SIG-M5 (cell line): ENCODE measurements around the gene ATP13A2.

Experiments
- DNase-seq: peaks from one replicate; lab custom pipeline; 2025; lab: John Stamatoyannopoulos, UW

ATP13A2 gene

DNA sequence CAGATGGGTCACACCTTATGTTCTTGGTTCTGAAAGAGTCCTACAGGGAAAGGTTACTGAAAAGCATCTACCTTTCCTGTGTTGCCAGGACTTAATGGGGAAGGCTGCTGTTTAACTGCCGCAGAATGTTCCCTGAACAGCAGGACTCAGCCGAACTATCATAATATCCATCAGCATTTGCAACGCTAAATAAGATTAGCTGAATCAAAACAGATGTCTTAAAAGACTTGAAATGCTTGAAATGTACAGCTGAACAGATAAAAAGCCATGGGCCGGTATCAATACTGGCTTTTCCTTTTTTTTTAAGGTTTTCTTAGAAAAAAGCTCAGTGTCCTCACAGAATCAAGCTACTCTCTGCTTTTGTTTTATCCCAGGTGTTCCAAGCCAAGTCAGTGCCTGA, 19.7 kb upstream of the ATP13A2 start:
- no peak for DNase-seq

DNA sequence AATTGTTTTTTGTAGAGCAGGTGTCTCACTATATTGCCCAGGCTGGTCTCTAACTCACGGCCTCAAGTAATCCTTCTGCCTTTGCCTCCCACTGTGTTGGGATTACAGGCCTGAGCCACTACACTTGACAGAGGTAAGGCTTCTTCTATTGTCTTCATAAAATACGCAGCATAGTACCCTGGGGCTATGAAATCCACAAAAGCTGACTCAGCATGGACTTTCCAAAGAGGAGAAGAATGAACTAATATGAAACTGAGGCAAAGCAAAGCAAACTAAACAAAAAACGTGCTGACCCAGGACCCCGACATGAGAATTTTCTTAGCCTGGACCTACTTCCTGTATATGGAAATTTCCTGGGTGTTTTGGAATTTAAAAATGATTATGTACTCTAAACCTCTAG, 18.5 kb upstream of the ATP13A2 start:
- DNase-seq, result no peak

DNA sequence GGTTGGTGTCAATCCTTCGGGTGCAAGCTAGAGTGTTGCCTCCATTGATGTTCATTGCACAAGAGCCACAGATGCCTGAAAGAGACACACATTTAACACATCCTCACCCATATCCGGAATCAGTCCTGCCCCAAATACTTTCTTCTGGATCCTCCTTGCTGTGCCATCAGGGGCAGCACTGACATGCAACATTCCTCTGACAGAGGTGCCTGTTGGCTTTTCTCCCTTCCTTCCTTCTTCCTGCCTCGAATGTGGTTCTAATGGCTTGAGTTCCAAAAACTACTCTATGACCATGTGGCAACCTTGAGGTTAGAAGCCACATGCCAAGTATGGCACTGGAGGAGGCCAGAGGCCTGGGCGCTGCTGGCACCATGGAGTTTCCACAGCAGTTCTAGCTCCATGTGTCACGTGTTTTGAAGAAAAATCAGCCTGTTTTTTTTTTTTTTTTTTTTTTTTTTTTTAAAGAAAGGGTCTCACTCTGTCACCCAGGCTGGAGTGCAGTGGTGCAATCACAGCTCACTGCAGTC, 17.0 kb upstream of the ATP13A2 start:
- DNase-seq, result no peak

DNA sequence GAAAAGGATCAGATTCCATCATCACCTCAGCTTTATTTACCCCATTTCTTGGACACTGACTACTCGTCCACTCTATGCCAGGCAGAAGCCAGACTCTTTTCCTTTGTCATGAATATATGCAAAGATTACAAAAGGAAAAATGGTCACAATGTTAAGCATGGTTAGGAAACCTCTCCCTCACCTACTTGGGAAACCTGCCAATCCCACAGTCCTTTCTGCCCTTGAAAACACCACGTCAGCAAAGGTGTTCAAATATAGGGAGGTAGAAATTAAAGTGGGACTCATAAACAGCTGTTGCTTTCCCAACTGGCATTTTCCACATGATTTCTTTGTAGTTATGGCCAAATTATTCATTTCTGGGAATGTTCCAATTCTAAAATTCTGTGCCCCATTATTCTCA, 16.2 kb upstream of the ATP13A2 start:
- no peak for DNase-seq

DNA sequence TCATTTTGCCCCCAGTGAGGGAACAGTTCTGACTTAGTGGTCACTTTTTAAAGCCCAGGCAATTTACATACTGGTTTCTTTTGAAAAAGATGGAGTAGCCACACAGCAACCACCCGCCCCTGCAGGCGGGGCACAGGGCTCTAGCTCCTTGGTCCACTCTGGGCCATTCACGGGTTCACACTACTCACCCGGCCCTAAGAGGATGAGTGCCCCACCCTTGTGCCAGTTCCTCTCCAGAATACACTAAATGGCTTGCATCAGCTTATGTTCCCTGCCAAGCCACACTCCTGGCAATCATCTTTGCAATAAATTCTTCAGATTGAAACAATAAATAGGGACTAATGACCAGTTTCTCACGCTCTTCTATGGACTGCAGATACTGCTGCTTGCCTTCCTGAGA, 15.7 kb upstream of the ATP13A2 start:
- DNase-seq, result no peak

DNA sequence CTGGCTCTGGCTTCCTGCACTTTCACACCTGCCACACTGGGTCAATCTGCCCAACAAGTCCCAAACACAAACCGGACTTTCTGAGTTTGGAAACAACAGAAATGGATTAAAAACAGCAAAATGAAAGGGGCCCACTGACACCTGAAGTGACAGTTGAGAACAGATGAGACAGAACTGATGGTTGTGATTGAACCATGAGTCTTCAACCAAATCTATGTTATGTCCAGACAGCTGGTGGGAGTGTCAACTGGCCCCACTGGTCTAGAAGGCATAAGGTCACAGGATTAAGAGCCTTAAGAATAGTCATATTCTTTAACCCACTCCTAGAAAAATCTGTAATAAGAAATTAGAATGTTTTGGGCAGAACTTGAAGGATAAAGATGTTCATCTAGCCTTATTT, 13.0 kb upstream of the ATP13A2 start:
- DNase-seq, result no peak

DNA sequence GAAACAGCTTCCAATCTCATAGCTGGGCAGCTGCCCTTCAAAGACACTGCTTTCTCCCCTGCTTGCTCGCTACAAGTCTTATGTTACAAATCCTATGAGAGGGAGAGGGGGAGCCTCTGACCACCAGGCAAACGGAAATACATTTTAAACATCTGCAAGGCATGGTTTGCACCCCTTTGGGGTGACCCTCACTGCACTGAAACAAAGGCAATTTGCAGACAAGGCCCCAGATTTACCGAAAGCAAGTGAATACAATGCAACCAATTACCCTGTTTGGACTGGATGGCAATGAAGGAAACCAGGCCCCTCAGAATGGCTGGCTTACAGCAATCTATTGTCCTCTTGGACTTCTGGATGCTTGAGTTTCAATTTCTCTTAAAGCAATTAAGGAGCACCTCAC, 11.8 kb upstream of the ATP13A2 start:
- no peak for DNase-seq

DNA sequence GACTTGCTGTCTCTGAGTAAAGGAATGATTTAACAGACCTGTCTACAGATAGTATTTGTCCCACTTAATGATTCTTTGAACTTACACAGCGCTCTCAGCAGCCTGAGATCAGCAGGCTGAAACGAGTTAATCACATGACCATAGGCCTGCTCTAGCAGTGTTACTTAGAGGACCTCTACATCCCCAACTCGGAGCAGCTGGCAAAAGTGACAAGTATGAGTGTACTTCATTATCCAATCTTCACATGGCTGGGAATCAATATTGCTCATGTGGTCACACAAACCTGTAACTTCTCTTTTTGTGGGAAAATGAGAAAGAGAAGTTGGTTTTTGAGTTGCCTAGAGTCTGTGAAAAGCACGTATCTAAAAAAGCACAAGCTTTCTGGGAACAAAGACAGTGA, 11.4 kb upstream of the ATP13A2 start:
- DNase-seq, result no peak

DNA sequence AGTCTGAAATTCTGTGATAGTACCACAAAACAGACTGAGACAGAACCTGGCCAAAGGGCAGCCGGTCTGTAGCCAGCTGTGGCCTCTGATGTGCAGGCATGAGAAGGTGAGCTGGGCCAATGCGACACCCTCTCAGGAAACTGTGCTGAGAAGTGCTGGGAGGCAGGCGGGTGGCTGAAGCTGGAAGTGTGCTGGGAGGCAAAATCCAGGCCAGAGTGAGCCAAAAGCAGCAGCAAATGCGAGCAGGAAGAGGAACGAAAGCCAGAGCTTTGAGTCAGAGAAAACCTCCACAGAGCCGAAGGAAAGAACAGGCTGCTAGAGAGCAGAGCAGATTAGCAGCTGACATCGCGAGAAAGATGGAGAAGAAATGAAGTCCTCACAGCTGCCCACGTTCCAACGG, 10.2 kb upstream of the ATP13A2 start:
- no peak for DNase-seq

DNA sequence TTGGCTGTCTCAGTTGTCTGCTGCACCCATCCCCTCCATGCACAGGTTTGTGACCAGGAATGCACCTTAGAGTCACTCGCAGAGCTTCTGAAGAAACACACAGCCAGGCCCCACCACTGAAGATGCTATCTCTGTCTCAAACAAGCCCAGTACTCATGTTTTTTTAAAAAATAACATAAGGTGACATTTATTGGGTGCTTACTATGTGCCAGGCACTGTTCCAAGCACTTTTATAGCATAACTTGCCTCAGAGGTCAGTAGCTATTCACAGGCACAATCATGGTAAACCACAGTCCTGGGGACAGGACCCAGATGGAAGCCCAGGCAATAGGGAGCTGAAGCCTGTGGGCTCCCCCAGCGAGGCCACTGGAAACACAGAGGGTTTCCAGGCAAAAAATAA, 8.8 kb upstream of the ATP13A2 start:
- no peak for DNase-seq

DNA sequence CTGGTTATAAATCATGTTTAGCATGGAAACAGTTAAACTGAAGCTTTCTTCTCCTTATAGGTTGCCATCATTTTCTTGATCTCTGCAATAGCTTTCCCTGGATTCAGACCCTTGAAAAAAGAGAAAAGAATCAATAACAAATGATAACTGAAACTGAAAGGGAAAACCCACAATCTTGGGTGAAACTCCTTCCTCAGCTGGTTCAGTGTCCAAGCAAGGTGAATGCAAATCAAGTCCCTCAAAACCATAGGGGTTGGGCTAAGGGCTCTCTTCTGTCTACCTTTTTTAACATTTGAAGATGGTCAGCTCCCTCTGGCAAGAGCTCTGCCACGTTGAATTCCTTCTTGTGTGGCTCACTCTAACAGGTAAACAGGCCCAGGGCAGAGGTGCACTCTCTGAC, 7.1 kb upstream of the ATP13A2 start:
- no peak for DNase-seq

DNA sequence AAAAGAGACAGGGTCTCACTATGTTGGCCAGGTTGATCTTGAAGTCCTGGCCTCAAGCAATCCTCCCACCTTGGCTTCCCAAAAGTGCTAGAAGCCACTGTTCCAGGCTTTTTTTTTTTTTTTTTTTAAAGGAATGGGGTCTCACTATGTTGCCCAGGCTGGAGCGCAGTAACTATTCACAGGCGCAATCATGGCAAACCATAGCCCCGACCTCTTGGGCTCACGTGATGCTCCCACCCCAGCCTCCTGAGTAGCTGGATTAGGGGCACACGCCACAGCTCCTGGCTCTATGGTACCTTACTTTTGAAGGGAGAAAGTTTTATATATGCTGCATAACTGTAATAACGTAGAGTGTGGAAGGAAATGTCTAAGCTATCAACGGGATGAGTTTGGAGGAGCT, 5.7 kb upstream of the ATP13A2 start:
- no peak for DNase-seq

DNA sequence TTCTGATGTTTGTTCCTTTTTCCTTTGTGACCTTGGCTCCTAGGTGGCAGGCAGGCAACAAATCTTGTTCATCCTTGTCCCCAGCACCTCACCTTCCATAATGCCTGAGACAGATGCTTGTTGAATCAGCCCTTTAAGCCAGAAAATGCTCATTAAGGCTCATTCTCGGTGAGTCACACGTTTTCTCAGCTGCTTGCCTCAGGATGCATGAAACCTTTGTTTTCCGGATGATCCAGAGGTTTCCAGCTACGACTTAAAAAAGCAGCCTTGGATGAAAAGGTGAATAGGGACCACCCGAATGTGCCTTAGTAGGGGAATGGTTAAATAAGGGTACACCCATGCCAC, 4.6 kb upstream of the ATP13A2 start:
- no peak for DNase-seq

DNA sequence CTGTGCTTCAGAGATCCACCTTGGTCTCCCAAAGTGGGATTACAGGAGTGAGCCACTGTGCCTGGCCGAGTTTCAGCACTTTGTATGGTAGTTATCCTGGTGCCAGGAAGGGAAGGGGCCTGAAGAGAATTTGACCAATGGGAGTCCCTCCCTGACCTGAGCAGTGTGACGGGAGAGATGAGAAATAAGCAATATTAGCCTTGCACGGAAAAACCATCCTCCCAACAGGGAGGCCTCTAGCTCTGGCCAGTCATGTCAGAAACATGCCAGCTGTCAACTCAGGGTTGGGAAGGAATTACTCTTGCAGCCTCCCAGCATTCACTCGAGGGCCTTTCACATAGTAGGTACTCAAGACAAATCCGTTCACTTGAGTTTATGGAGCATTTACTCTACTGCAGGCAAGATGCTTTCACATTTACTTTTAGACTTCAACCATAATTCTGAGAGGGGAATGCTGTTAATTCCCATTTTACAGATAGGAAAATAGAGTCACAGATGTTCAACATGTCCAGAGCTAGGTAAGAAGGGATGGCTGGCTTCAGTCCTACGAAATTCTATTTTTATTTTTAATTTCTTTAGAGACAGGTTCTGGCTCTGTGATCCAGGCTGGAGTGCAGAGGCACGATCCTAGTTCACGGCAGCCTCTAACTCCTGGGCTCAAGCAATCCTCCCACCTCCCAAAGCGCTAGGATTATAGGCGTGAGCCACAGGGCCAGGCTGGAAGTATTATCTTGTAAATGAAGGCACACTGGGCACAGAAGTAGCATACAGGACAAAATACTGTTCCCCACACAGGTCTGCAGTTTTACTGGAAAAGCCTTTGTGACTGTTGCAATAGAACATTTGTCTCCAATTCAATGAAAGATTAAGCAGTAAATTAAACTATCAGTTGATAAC, 3.2 kb upstream of the ATP13A2 start:
- DNase-seq, result no peak

DNA sequence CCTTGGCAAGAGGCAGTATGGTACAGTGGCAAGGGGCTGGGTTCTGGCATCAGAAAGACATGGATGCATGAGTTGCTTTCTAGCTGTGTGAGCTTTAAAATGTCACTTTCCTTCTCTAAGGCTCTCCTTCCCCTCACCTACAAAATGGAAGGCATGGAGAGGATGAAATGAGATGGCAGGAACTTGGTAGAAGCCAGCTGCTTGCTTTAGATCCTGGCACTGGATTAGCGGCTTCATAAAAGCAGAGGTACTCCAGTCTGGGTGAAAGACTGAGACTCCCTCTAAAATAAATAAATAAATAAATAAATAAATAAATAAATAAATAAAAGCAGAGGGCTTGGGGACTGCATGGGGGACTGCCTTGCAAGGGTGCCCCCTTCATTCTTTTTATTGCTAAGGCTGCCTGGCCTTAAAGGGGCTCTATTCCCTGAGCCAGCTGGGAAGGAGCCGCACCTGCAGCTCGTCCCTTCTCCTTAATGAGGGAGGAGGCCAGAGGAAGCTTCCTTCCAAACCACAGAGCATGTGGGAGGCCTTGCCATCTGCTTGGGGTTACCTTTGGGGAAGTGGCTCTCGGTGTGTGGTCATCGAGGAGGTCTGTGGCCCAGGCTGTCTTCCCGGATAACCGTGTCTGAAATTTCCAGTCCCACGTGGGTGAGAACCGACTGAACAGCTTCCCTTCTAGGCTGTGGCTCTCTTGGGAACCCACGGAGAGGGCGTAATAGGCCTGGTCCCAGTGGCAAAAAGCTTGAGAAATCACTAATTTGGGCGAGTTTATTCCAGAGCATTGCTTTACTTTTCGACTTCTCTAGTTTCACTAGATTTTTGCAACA, 2.0 kb upstream of the ATP13A2 start:
- DNase-seq, result peak; percentile 18

DNA sequence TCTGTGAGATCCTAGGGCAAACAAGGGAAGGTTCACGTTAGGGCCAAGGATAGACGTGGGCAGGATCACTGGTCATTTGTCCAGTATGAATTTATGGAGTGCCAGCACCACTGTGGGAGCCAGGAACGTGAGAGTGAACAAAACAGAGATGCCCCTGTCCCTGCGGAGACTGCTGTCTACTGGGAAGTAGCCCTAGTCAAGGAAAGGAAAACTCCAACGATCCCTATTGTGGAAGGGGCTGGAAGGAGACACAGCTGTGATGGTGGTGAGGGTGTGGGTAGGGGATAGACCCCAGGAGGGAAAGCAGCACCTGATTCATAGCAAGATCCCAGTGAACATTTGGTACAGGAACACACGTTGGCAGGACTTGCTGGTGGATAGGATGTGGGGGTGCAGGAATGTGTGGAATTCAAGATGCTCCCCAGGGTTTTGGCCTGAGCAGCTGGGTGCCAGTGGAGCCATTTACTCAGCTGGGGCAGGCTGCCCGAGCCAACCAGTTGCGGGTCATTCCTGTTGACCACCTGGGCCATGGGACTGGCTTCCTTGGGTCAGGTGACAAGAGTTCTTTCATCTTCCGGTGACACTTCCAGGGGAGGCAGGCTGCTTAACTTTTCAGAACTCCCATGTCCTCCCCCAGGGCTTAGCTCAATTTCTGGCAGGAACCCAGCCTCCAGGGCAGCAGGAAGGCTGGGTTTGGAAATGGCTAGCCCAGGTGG, 1.2 kb upstream of the ATP13A2 start:
- DNase-seq, result no peak

DNA sequence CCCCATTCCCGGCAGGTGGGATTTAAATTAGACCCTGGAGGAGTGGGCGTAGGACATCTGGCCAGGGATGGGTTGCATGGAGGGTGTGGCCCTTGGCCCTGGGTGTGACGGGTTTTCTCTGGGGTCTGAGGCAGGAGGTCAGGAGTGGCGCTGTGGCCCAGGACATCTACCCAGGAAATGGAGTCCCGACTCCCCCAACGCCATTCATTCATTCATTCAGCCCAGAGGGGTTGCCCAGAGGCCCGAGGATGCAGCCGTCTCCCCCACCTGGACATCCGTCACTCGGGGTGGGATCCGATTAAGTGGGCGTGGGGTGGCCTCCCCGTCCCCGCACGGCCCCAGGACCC, 663 bp downstream of the ATP13A2 start:
- no peak for DNase-seq

DNA sequence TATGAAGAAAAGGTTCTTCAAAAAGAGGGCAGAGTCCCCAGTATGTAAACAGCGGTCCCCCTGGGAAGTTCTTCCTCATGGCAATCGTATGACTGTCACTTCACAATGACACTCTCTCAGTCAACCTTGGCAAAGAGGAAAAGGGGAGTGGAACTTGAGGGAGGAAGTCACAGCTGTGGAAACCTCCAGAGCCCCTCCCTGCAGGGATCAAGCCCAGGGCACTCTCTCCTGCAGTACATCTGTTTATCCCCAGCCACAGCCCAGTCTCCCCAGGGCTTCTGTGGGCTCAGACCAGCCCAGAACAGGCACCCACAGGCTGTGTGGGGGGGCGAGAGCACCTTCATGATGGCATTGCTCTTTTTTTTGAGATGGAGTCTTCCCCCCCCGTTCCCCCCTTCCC, 2.0 kb downstream of the ATP13A2 start:
- DNase-seq, result no peak

DNA sequence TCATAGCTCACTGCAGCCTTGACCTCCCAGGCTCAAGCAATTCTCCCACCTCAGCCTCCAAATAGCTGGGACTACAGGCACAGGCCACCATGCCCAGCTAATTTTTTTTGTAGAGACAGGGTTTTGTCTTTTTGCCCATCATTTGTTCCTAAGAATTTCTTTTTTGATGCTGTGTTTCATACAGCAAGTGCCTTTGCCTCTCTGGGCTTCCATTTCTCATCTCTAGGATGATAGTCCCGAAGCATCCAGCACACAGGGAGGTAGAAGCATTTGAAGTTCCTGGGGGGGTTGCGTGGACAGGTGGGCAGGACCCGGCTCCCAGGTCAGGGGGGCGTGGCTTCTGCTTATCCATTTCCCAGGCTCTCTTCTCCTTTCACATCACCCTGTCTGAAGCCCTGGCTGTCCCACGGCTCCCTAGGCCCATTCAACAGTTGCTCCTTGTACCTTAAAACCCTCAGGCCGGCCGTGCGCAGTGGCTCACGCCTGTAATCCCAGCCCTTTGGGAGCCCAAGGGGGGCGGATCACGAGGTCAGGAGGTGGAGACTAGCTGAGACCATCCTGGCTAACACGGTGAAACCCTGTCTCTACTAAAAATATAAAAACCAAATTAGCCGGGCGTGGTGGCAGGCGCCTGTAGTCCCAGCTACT, 3.4 kb downstream of the ATP13A2 start:
- no peak for DNase-seq

DNA sequence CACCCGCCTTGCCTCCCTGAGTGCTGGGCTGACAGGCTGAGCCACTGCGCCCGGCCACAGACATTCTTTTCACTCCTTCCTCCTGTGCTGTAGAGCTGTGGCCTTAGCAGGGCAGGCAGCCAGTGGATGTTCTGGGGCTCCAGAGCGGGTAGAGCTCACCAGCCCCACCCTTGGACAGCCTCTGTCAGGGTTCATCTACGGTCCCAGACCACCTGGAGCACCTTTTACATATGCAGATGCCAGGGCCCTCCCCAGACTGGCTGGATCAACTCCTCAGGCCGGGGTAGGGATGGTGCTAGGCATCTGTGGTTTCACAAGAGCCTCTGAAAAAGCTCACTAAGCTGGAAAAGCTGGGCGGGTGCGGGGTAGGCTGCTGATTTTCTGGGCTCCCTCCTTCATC, 4.6 kb downstream of the ATP13A2 start:
- no peak for DNase-seq

DNA sequence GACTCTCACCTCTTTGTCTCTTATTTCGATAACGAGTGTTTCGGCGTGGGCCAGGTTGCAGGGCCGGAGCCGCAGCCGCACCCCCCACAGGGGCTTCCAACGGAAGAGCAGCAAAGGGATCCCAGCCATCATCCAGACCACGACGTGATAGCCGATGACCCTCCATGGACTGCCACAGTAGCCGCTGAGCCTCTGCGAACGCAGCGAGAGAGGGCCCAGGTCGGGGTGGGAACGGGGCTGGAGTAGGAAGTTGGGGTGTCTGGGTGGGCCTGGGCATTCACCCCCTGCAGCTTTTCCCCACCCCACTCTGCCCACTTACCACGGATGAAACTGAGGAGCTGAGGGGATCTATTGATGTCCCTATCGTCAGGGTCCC, 6.4 kb downstream of the ATP13A2 start:
- DNase-seq, result no peak
